GM21447 (cell line): ENCODE measurements around the gene ZNF423.

ENCODE experiments used
- ATAC-seq: cut with Tn5 transposase; IDR thresholded peaks from one replicate; pipeline ENCODE4 v1.9.1; 2021; ENCODE audit not compliant: unreplicated experiment

The ZNF423 gene

GRCh38 chr16:49827805-49828438, 28.0 kb downstream of the ZNF423 start:
- ATAC-seq = no peak

GRCh38 chr16:49826515-49826914, 29.4 kb downstream of the ZNF423 start:
- ATAC-seq = no peak

- ATAC-seq = no peak
Observed at GRCh38 chr16:49825041-49825440, 30.9 kb downstream of the ZNF423 start.

- ATAC-seq = no peak
Observed at GRCh38 chr16:49824593-49824992, 31.3 kb downstream of the ZNF423 start.

GRCh38 chr16:49822649-49823370, 33.1 kb downstream of the ZNF423 start:
- no peak for ATAC-seq

GRCh38 chr16:49821614-49822282, 34.2 kb downstream of the ZNF423 start:
- ATAC-seq = no peak

- ATAC-seq = no peak
Observed at GRCh38 chr16:49821156-49821555, 34.8 kb downstream of the ZNF423 start.

GRCh38 chr16:49817754-49818507, 38.0 kb downstream of the ZNF423 start:
- no peak for ATAC-seq

GRCh38 chr16:49816875-49817274, 39.0 kb downstream of the ZNF423 start:
- no peak for ATAC-seq

- no peak for ATAC-seq
Observed at GRCh38 chr16:49811644-49812334, 44.1 kb downstream of the ZNF423 start.

- ATAC-seq = no peak
Observed at GRCh38 chr16:49810831-49811230, 45.1 kb downstream of the ZNF423 start.

GRCh38 chr16:49809561-49809960, 46.4 kb downstream of the ZNF423 start:
- ATAC-seq = no peak

GRCh38 chr16:49809062-49809461, 46.9 kb downstream of the ZNF423 start:
- ATAC-seq = no peak

- no peak for ATAC-seq
Observed at GRCh38 chr16:49806446-49806845, 49.5 kb downstream of the ZNF423 start.

- ATAC-seq = no peak
Observed at GRCh38 chr16:49801290-49801689, 54.6 kb downstream of the ZNF423 start.

- no peak for ATAC-seq
Observed at GRCh38 chr16:49800876-49801275, 55.0 kb downstream of the ZNF423 start.

GRCh38 chr16:49800441-49800840, 55.5 kb downstream of the ZNF423 start:
- no peak for ATAC-seq

GRCh38 chr16:49799172-49799571, 56.7 kb downstream of the ZNF423 start:
- ATAC-seq = no peak

GRCh38 chr16:49795513-49795912, 60.4 kb downstream of the ZNF423 start:
- no peak for ATAC-seq

- no peak for ATAC-seq
Observed at GRCh38 chr16:49793244-49793643, 62.7 kb downstream of the ZNF423 start.

GRCh38 chr16:49789616-49790015, 66.3 kb downstream of the ZNF423 start:
- ATAC-seq = no peak
